Bronchial epithelial cell (primary cell): ENCODE data around the gene POLR2J3. TPM values are rescaled to one million over a fixed set of nuclear protein-coding genes. Genes with fewer than 3 reads are reported as not detected.
"Not testable (repeated sequence)": the region's sequence is repeated elsewhere in the genome, so short reads cannot be mapped to it uniquely, and the experiment has no call there.

Source experiments
- DNase-seq: peaks from one replicate; pipeline ENCODE4 v3.0.0-alpha.2; 2010; ENCODE audit warnings: low read depth
- FAIRE-seq: peaks from 2 replicates; lab custom pipeline; 2011; peaks lifted over from hg19 to GRCh38; lab: Jason Lieb, UNC
- H3K27me3 ChIP-seq: 2 replicates; pipeline ENCODE4 v1.5.1; 2011; ENCODE audit warnings: low read length; ENCODE audit not compliant: control insufficient read depth, insufficient read depth
- H3K36me3 ChIP-seq: 2 replicates; pipeline ENCODE4 v1.5.1; 2011; ENCODE audit warnings: low read length; ENCODE audit not compliant: control insufficient read depth, insufficient read depth
- H3K4me3 ChIP-seq: 2 replicates; pipeline ENCODE4 v1.5.1; 2011; ENCODE audit warnings: mild to moderate bottlenecking, low read depth, low read length, control low read depth
- total RNA-seq: library from RNA; depleted of rRNA; stranded (reverse); fragments of >200 nt; gene quantifications from 2 replicates; pipeline ENCODE4 v1.2.1, GENCODE V29; 2014

The POLR2J3 gene
- total RNA-seq, 1 donor from 2014 or later, result 25.5 TPM

GRCh38 chr7:102524803-102525202 is 47.6 kb downstream of the POLR2J3 start:
- DNase-seq, H3K36me3 ChIP-seq, H3K27me3 ChIP-seq, H3K4me3 ChIP-seq, FAIRE-seq: not testable (repeated sequence)

GRCh38 chr7:102520797-102521196 is 51.6 kb downstream of the POLR2J3 start:
- not testable (repeated sequence) for H3K4me3 ChIP-seq, DNase-seq, H3K27me3 ChIP-seq, H3K36me3 ChIP-seq, FAIRE-seq

- H3K27me3 ChIP-seq, DNase-seq, H3K36me3 ChIP-seq, FAIRE-seq, H3K4me3 ChIP-seq: not testable (repeated sequence)
Observed at GRCh38 chr7:102517550-102518147, 54.7 kb downstream of the POLR2J3 start, which contains the start of gene RASA4B. Gene RASA4B, minus strand, starts transcription at chr7:102517777. Its CDS starts 67 bp downstream, at chr7:102517710.

Other genes starting within 250 kb of the POLR2J3 start
- under 0.01 TPM in 1 of 2 replicates, not detected in the other for gene SPDYE6, start 216.1 kb downstream of the POLR2J3 start, total RNA-seq
- gene PRKRIP1, start 176.2 kb downstream of the POLR2J3 start, total RNA-seq, result 14.7 and 18.2 TPM in 2 replicates
- 4.7 and 6.9 TPM in 2 replicates for gene ORAI2, start 139.0 kb downstream of the POLR2J3 start, total RNA-seq
- 8.7 and 10.0 TPM in 2 replicates for gene ALKBH4, start 107.7 kb downstream of the POLR2J3 start, total RNA-seq
- 21.1 and 25.3 TPM in 2 replicates for gene LRWD1, start 107.6 kb downstream of the POLR2J3 start, total RNA-seq
- gene POLR2J, start 93.7 kb downstream of the POLR2J3 start, total RNA-seq, result 24.5 and 50.1 TPM in 2 replicates
- 0.79 and 1.2 TPM in 2 replicates for gene RASA4B, start 54.8 kb downstream of the POLR2J3 start, total RNA-seq
- gene UPK3BL2, start 28.9 kb downstream of the POLR2J3 start, total RNA-seq, result 5.8 and 151 TPM in 2 replicates
- not detected in 2 replicates for gene SPDYE2, start 21.4 kb downstream of the POLR2J3 start, total RNA-seq
- 2.2 and 2.4 TPM in 2 replicates for gene RASA4, start 44.2 kb upstream of the POLR2J3 start, total RNA-seq
- 122 and 1,140 TPM in 2 replicates for gene UPK3BL1, start 70.2 kb upstream of the POLR2J3 start, total RNA-seq
- not detected in 2 replicates for gene SPDYE2B, start 77.7 kb upstream of the POLR2J3 start, total RNA-seq
- gene POLR2J2, start 99.1 kb upstream of the POLR2J3 start, total RNA-seq, result 2.3 and 3.4 TPM in 2 replicates
- gene FAM185A, start 176.4 kb upstream of the POLR2J3 start, total RNA-seq, result 9.2 and 11.4 TPM in 2 replicates